Naive thymus-derived CD8-positive, alpha-beta T cell (primary cell): ENCODE measurements around the gene PAF1. TPM values are rescaled to one million over a fixed set of nuclear protein-coding genes. Genes with fewer than 3 reads are reported as not detected.

ENCODE experiments used
- ATAC-seq, 2 donors: fragments of 150-1000 bp; cut with Tn5 transposase in 1 of 2; sonication (Bioruptor Pico), chemical (Tn5 transposase) in 1 of 2; 1 replicate in 1 of 2; 2 replicates in 1 of 2; pipeline ENCODE4 v1.10.0; 2021; ENCODE audit warnings: mild to moderate bottlenecking in 2 of 2, moderate library complexity in 2 of 2
- POLR2A ChIA-PET: fragments of 350-600 bp; sonication (Branson Sonifier 250); formaldehyde crosslinking; loops from one replicate; lab custom pipeline; 2021; ENCODE audit warnings: antibody characterized with exemption; lab: Charles Lee
- DNase-seq, 10 donors: peaks; one replicate each; pipeline versions ENCODE4 v3.0.0 to v3.0.0-alpha.2; 2020 to 2022
- H3K27ac Mint-ChIP-seq, 10 donors: one replicate each; pipeline ENCODE4 v1.8.0; 2020 to 2022; ENCODE audit warnings: mild to moderate bottlenecking in 10 of 10, mixed read lengths in 10 of 10, moderate library complexity in 4 of 10, inconsistent platforms in 1 of 10
- H3K27me3 Mint-ChIP-seq, 5 donors: one replicate each; pipeline ENCODE4 v1.8.0; 2021 to 2022; ENCODE audit warnings: mixed read lengths in 5 of 5
- H3K36me3 Mint-ChIP-seq, 3 donors: one replicate each; pipeline ENCODE4 v1.8.0; 2020 to 2022; ENCODE audit warnings: mixed read lengths in 3 of 3, mild to moderate bottlenecking in 2 of 3, inconsistent platforms in 1 of 3
- H3K4me1 Mint-ChIP-seq, 4 donors: one replicate each; pipeline ENCODE4 v1.8.0; 2021 to 2022; ENCODE audit warnings: mixed read lengths in 4 of 4
- H3K4me3 Mint-ChIP-seq, 10 donors: one replicate each; pipeline ENCODE4 v1.8.0; 2020 to 2022; ENCODE audit warnings: mild to moderate bottlenecking in 10 of 10, mixed read lengths in 10 of 10, moderate library complexity in 6 of 10, inconsistent platforms in 1 of 10
- H3K9me3 Mint-ChIP-seq, 9 donors: one replicate each; pipeline ENCODE4 v1.8.0; 2020 to 2022; ENCODE audit warnings: mixed read lengths in 9 of 9, mild to moderate bottlenecking in 3 of 9, inconsistent platforms in 1 of 9, moderate library complexity in 1 of 9
- polyA plus RNA-seq, 3 donors: library from polyadenylated mRNA; unstranded; fragments of 300-500 nt; fragmentation: Illumina TruSeq; gene quantifications; one replicate each; pipeline ENCODE4 v1.2.3, GENCODE V29; 2021
- total RNA-seq, 8 experiments: library from RNA in 2 of 8; stranded (reverse) in 2 of 8; gene quantifications; one replicate each; pipeline ENCODE4 v1.2.3 and lab custom pipeline; 2021 to 2026

PAF1 gene
- total RNA-seq, result 10 to 100 TPM; 44.4 to 47.4 TPM
- polyA plus RNA-seq, result 10 to 100 TPM; 30.7 to 53.0 (median 43.8) TPM
- total RNA-seq (lab: John Stamatoyannopoulos, UW), result 58.5 to 186 (median 76.2) reads per million in 6 experiments

DNA sequence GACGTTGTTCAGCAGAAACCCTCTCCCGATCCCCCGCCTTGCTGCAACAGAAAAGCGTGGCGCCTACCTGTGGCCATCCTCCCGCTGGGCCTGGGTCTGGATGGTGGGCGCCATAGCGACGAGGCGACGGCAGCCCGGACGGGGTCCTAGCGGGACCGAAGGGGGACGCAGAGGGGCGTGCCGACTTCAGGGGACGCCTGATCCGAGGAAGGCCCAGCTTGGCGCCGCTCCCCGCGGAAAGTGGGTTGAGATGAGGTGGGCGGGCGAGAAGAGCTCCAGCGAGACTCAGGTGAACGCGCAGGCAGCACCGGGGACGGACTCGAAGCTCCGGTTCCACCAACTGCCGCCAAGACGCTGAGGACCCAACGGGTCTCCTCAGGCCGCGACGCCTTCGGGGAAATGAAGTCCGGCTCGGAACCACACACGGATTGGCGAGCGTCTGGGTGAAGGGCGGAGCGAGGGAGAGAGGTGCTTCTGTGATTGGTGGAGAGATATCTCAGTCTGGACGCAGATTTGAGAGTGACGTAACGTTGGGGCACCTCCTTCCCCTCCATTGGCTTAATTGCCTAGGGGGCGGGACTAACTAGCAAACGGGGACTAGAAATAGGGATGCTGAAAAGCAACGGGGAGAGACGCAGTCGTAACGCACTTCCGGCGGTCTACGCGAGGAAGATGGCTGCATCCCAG, at the start of gene PAF1, which contains the start of gene MED29:
Gene PAF1 (minus strand): TSS at position 356 of the 687 bp plus-strand sequence. CDS start 242 bp downstream, at position 114.
Gene MED29 (plus strand): TSS at position 628 of the 687 bp plus-strand sequence. CDS start 45 bp downstream, at position 673.
- Mint-ChIP-seq H3K27me3 (no peaks in the 10 kb centered on the region), H3K4me3 (peak within 1 kb of the TSS; percentile 95 to 98 (median 98)), H3K36me3 (peaks cover 0 to 68% (median 19%) of the 10 kb centered on the region in 3 donors), H3K4me1 (peaks cover 15 to 58% (median 50%) of the 10 kb centered on the region in 4 donors), H3K27ac (peak within 1 kb of the TSS; percentile 94 to 100 (median 100)), H3K9me3 (no peaks in the 10 kb centered on the region)
- POLR2A ChIA-PET, result interaction anchor here (0.6 to 4.6 kb wide), 17 partner anchors 14 to 1956 kb away, joined by 3 to 118 read pairs (median 7); partner anchors contain the start of genes EID2B, GMFG, PLEKHG2 and RPS16
- ATAC-seq (peak; percentile 91 to 95), DNase-seq (peak; percentile 86 to 99 (median 97))

DNA sequence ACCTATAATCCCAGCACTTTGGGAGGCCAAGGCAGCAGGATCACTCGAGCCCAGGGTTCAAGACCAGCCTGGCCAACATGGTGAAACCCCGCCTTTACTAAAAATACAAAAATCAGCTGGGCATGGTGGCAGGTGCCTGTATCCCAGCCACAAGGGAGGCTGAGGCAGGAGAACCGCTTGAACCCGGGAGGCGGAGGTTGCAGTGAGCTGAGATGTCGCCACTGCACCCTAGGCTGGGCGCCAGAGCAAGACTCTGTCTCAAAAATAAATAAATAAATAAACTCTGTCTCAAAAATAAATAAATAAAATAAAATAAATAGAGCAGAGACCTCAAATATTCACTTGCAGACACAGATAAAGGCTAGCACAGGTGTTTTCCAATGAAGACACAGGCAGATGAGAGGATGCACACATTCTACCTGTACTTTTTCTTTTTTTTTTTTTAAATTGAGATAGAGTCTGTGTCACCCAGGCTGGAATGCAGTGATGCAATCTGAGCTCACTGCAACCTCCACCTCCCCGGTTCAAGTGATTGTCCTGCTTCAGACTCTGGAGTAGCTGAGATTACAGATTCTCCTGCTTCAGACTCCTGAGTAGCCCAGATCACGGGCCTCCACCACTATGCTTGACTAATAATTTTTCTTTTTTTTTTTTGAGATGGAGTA, 47.5 kb upstream of the PAF1 start:
- peaks cover 21 to 39% (median 36%) of the 10 kb centered on the region in 4 donors for H3K4me1 Mint-ChIP-seq
- POLR2A ChIA-PET, result interaction anchor here (0.6 to 1.0 kb wide), 2 partner anchors 29 to 87 kb away, joined by 4 read pairs; no protein-coding TSS in a partner anchor
- no peaks in the 10 kb centered on the region for H3K9me3 Mint-ChIP-seq
- peaks cover 0 to 18% (median 5%) of the 10 kb centered on the region in 3 donors for H3K36me3 Mint-ChIP-seq
- H3K4me3 Mint-ChIP-seq, result no peak overlapping the region
- H3K27me3 Mint-ChIP-seq, result peaks cover 0 to 5% (median 0%) of the 10 kb centered on the region in 5 donors
- H3K27ac Mint-ChIP-seq, result no peak overlapping the region
- DNase-seq (no peak), ATAC-seq (no peak)

DNA sequence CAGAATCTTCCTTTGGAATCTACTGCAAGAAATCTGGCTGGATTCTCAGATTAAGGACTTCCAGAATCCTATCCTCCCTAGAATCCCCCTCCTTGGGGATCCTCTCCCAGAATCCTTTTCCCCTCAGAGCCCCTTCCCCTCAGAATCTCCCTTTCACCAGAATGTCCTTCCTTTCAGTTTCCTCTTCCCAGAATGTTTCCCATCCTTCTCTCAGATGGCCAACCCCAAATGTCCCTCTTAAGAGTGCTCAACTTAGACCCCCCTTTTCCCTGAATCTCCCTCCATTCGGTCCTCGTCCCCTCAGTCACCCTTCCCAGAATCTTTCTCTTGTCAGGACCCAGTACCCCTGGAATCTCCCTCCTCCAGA, 45.4 kb upstream of the PAF1 start:
- Mint-ChIP-seq H3K4me1 (peaks cover 21 to 48% (median 38%) of the 10 kb centered on the region in 4 donors), H3K27me3 (peaks cover 0 to 5% (median 0%) of the 10 kb centered on the region in 5 donors), H3K9me3 (no peaks in the 10 kb centered on the region), H3K4me3 (peak overlapping the region; percentile 95 to 100 (median 100)), H3K27ac (peak overlapping the region; percentile 97 to 99 (median 98)), H3K36me3 (peaks cover 0 to 30% (median 12%) of the 10 kb centered on the region in 3 donors)
- DNase-seq (no peak), ATAC-seq (no peak)
- POLR2A ChIA-PET, result interaction anchor here (0.5 to 3.4 kb wide), 42 partner anchors 9 to 1827 kb away, joined by 3 to 106 read pairs (median 6); partner anchors contain the start of genes DLL3, DYRK1B, EID2 and EID2B

GRCh38 chr19:39435499-39436349, 44.8 kb upstream of the PAF1 start, which contains the start of gene RPS16:
Gene RPS16 (minus strand): TSS chr19:39435949. CDS start chr19:39435895, 54 bp downstream.
- no peaks in the 10 kb centered on the region for H3K9me3 Mint-ChIP-seq
- POLR2A ChIA-PET, result interaction anchor here (0.5 to 3.4 kb wide), 47 partner anchors 9 to 1828 kb away, joined by 3 to 106 read pairs (median 5); partner anchors contain the start of genes DLL3, DYRK1B, EID2 and EID2B
- peak within 1 kb of the TSS; percentile 97 to 99 (median 98) for H3K27ac Mint-ChIP-seq
- peaks cover 0 to 5% (median 0%) of the 10 kb centered on the region in 5 donors for H3K27me3 Mint-ChIP-seq
- peak; percentile 94 to 95 for ATAC-seq
- H3K36me3 Mint-ChIP-seq, result peaks cover 0 to 36% (median 12%) of the 10 kb centered on the region in 3 donors
- H3K4me1 Mint-ChIP-seq, result peaks cover 21 to 53% (median 40%) of the 10 kb centered on the region in 4 donors
- DNase-seq, result peak; percentile 97 to 99 (median 98)
- peak within 1 kb of the TSS; percentile 95 to 100 (median 100) for H3K4me3 Mint-ChIP-seq

DNA sequence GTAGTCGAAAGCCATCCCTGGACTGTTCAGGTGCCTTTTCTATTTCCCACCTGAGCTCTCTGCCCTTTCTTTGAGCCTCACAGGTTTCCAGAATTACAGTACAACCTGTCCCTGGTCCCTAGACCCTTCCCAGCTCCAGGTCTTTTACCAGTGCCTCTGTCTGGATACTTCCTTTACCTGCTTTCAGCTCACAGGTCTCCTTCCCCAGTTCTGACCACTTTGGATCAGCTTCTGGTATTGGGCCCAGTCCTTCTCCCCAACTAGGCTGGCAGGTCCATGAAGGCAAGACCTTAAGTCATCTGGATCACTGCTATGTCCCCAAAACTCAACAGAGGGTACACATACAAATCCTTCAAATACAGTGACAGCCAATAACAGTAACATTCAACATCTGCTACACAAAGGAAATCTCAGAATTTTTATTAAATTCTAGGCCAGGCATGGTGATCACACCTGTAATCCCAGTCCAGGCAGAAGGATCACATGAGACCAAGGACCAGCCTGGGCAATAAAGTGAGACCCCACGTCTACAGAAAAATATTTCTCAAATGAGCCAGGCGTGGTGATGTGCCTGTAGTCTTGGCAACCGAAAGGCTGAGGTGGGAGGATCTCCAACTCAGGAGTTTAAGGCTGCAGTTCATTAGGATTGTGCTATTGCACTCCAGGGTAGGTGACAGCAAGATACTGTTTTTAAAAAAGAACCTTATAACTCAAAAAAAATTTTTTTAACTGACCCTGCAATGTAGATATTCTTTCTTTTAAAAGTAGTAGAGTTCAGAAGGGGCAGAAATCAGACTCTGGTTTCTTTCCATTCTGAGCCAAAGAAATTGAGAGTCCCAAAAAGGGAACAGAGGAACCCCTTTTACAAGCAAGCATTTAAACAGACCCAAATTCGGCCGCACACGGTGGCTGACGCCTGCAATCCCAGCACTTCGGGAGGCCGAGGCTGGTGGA, 43.5 kb upstream of the PAF1 start:
- peak overlapping the region; percentile 43 to 99 (median 98) for H3K27ac Mint-ChIP-seq
- no peak for DNase-seq
- peaks cover 21 to 53% (median 40%) of the 10 kb centered on the region in 4 donors for H3K4me1 Mint-ChIP-seq
- H3K36me3 Mint-ChIP-seq, result peaks cover 0 to 38% (median 12%) of the 10 kb centered on the region in 3 donors
- POLR2A ChIA-PET, result interaction anchor here (0.7 to 3.4 kb wide), 23 partner anchors 7 to 399 kb away, joined by 3 to 106 read pairs (median 9); partner anchors contain the start of genes DYRK1B, EID2, GMFG and MED29
- peak overlapping the region; percentile 95 to 100 (median 100) for H3K4me3 Mint-ChIP-seq
- no peak for ATAC-seq
- H3K9me3 Mint-ChIP-seq, result no peaks in the 10 kb centered on the region
- peaks cover 0 to 5% (median 0%) of the 10 kb centered on the region in 5 donors for H3K27me3 Mint-ChIP-seq

DNA sequence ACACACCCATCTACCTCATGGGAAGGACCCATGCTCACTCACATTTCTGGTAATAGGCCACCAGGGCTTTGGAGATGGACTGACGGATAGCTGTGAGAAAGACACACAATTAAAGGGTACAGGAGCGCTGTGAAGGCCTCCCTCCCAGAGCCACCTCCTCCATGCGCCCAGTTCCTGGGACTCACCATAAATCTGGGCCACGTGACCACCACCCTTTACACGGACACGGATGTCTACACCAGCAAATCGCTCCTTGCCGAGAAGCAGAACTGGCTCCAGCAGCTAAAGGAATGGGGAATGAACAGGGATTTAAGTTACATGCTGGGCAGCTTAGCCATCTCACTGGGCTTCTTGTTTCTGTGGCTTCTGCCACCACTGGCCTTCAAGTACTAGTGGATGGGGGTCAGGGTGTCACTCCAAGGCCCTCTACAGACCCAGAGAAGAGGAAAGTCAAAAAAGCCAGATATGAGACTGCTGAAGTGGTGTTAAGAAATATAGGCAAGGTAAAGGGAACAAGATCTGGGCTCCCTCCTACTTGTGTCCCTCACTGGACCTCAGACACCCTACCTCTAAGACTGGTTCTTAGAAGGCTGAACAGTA, 42.7 kb upstream of the PAF1 start:
- Mint-ChIP-seq H3K27me3 (peaks cover 0 to 5% (median 0%) of the 10 kb centered on the region in 5 donors), H3K4me1 (peaks cover 21 to 53% (median 40%) of the 10 kb centered on the region in 4 donors), H3K9me3 (no peaks in the 10 kb centered on the region), H3K4me3 (peak overlapping the region; percentile 54 to 100 (median 100)), H3K27ac (peak overlapping the region in 9 of 10 donors; percentile 53 to 99 (median 77)), H3K36me3 (peaks cover 0 to 38% (median 12%) of the 10 kb centered on the region in 3 donors)
- ATAC-seq (no peak), DNase-seq (no peak)
- POLR2A ChIA-PET, result interaction anchor here (0.7 to 3.4 kb wide), 6 partner anchors 12 to 42 kb away, joined by 3 to 91 read pairs (median 6); partner anchors contain the start of genes MED29, PAF1, PLEKHG2 and SUPT5H

DNA sequence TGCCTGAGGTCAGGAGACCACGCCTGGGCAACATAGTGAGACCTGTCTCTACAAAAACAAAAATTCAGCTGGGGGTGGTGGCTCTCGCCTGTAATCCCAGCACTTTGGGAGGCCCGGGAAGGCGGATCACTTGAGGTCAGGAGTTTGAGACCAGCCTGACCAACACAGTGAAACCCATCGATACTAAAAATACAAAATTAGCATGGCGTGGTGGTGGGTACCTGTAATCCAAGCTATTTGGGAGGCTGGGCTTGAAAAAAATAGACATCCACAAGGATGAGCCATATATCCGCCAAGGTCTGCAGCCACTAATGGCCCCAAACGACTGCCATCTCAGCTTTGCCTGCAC, 41.7 kb upstream of the PAF1 start:
- Mint-ChIP-seq H3K36me3 (peaks cover 0 to 38% (median 12%) of the 10 kb centered on the region in 3 donors), H3K27ac (peak overlapping the region in 7 of 10 donors; percentile 13 to 97 (median 51)), H3K4me1 (peaks cover 21 to 53% (median 40%) of the 10 kb centered on the region in 4 donors), H3K4me3 (peak overlapping the region in 3 of 10 donors; percentile 7 to 36 (median 26)), H3K9me3 (no peaks in the 10 kb centered on the region), H3K27me3 (peaks cover 0 to 5% (median 0%) of the 10 kb centered on the region in 5 donors)
- no peak for DNase-seq
- POLR2A ChIA-PET, result interaction anchor here (0.9 to 1.5 kb wide), 5 partner anchors 8 to 34 kb away, joined by 3 to 5 read pairs (median 4); partner anchors contain the start of genes PLEKHG2 and SUPT5H
- no peak for ATAC-seq

DNA sequence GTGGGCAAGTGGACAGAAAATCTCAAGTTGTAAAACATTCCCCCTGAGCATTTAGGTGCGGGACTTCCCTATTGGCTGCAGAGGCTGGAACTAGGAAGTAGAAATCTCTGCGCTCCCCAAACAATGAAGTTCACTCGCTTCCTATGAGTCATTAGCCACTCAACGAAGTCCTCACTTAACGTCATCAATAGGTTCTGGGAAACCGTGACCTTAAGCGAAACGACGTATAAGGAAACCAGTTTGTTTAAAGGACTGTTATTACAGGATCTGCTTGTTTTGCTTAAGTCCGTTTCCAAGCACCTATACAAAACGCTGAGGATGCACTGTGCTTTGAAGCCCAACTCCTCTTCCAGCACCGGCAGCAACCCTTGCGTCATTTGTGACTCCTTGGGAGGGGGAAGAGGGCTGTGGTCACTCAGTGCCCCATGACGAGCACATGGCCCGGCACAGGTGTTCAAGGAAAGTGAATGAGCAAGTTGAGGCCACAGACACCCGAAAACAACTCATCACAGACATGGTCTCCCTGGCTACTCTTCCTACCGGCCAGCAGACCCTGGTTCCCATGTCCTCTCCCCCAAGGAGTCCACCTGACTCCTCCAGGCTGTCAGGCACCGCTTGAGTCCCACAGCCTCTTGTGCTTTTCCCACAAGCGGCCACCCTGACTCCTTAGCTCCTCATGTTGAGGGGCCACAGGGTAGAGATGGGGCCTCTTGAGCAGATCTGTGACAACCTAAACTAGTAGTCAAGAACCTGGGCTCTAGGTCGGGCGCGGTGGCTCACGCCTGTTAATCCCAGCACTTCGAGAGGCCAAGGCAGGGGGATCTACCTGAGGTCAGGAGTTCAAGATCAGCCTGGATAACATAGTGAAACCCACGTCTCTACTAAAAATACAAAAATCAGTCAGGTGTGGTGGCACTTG, 40.0 kb upstream of the PAF1 start:
- Mint-ChIP-seq H3K9me3 (no peaks in the 10 kb centered on the region), H3K27me3 (peaks cover 0 to 3% (median 0%) of the 10 kb centered on the region in 5 donors), H3K4me1 (peaks cover 12 to 42% (median 28%) of the 10 kb centered on the region in 4 donors), H3K36me3 (peaks cover 0 to 38% (median 12%) of the 10 kb centered on the region in 3 donors), H3K4me3 (peak overlapping the region in 2 of 10 donors; percentile 28 to 48), H3K27ac (peak overlapping the region in 5 of 10 donors; percentile 3 to 63 (median 53))
- DNase-seq, result no peak
- POLR2A ChIA-PET, result interaction anchor here (1.0 kb wide), 1 partner anchor 39 kb away, joined by 4 read pairs; no protein-coding TSS in a partner anchor
- ATAC-seq, result no peak
